IPS-18a (cell line): Measurements from ENCODE around the gene MTF1.
"Not testable (repeated sequence)": the region's sequence is repeated elsewhere in the genome, so short reads cannot be mapped to it uniquely, and the experiment has no call there.

Experiments
- H3K27ac ChIP-seq: one replicate; pipeline ENCODE4 v1.5.1; 2013; ENCODE audit warnings: low read length
- H3K27me3 ChIP-seq: one replicate; pipeline ENCODE4 v1.6.1; 2013; ENCODE audit warnings: mild to moderate bottlenecking, low read length; ENCODE audit not compliant: control insufficient read depth, insufficient read depth
- H3K36me3 ChIP-seq: one replicate; pipeline ENCODE4 v1.6.1; 2013; ENCODE audit warnings: low read depth, low read length; ENCODE audit not compliant: control insufficient read depth
- H3K4me1 ChIP-seq: one replicate; pipeline ENCODE4 v1.6.1; 2013; ENCODE audit warnings: low read depth, low read length; ENCODE audit not compliant: control insufficient read depth
- H3K4me3 ChIP-seq: one replicate; pipeline ENCODE4 v1.5.1; 2013; ENCODE audit warnings: low read length
- H3K9ac ChIP-seq: one replicate; pipeline ENCODE4 v1.6.1; 2013; ENCODE audit warnings: mild to moderate bottlenecking, low read length, moderate library complexity
- H3K9me3 ChIP-seq: one replicate; pipeline ENCODE4 v1.6.1; 2013; ENCODE audit warnings: low read depth, low read length; ENCODE audit not compliant: control insufficient read depth

MTF1 gene

GRCh38 chr1:37776946-37777516 lies 82.4 kb downstream of the MTF1 start:
- Histone ChIP-seq H3K4me1 (no peaks in the 10 kb centered on the region), H3K9ac (no peak overlapping the region), H3K27ac (no peak overlapping the region), H3K36me3 (no peaks in the 10 kb centered on the region), H3K4me3 (no peak overlapping the region), H3K9me3 (no peaks in the 10 kb centered on the region), H3K27me3 (peaks cover 5% of the 10 kb centered on the region)

- not testable (repeated sequence) for H3K27ac ChIP-seq, H3K4me3 ChIP-seq, H3K9ac ChIP-seq, H3K36me3 ChIP-seq, H3K4me1 ChIP-seq, H3K9me3 ChIP-seq
- peaks cover 46% of the 10 kb centered on the region for H3K27me3 ChIP-seq
These were observed 88.0 kb downstream of the MTF1 start for GRCh38 chr1:37771440-37771839.

GRCh38 chr1:37767488-37767887 lies 91.9 kb downstream of the MTF1 start:
- Histone ChIP-seq H3K27ac (no peak overlapping the region), H3K4me1 (peaks cover 9% of the 10 kb centered on the region), H3K36me3 (no peaks in the 10 kb centered on the region), H3K9ac (no peak overlapping the region), H3K4me3 (no peak overlapping the region), H3K27me3 (peaks cover 86% of the 10 kb centered on the region), H3K9me3 (no peaks in the 10 kb centered on the region)

- Histone ChIP-seq H3K27ac (no peak overlapping the region), H3K4me1 (peaks cover 9% of the 10 kb centered on the region), H3K27me3 (peaks cover 98% of the 10 kb centered on the region), H3K36me3 (no peaks in the 10 kb centered on the region), H3K9me3 (no peaks in the 10 kb centered on the region), H3K4me3 (peak overlapping the region; percentile 55), H3K9ac (no peak overlapping the region)
These were observed 93.3 kb downstream of the MTF1 start for GRCh38 chr1:37765916-37766664.

- Histone ChIP-seq H3K27me3 (peaks cover 98% of the 10 kb centered on the region), H3K4me3 (peak within 1 kb of the TSS; percentile 55), H3K9me3 (no peaks in the 10 kb centered on the region), H3K4me1 (peaks cover 9% of the 10 kb centered on the region), H3K9ac (no peak within 1 kb of the TSS), H3K27ac (no peak within 1 kb of the TSS), H3K36me3 (no peaks in the 10 kb centered on the region)
These were observed 94.4 kb downstream of the MTF1 start, which contains the start of gene EPHA10 for GRCh38 chr1:37764888-37765441. Gene EPHA10 (minus strand): TSS chr1:37765120. CDS start chr1:37765066, 54 bp downstream.

GRCh38 chr1:37764414-37764825 lies 95.0 kb downstream of the MTF1 start:
- peak overlapping the region; percentile 55 for H3K4me3 ChIP-seq
- peaks cover 99% of the 10 kb centered on the region for H3K27me3 ChIP-seq
- H3K9me3 ChIP-seq = no peaks in the 10 kb centered on the region
- H3K36me3 ChIP-seq = no peaks in the 10 kb centered on the region
- H3K9ac ChIP-seq = no peak overlapping the region
- H3K4me1 ChIP-seq = peaks cover 9% of the 10 kb centered on the region
- no peak overlapping the region for H3K27ac ChIP-seq

- no peak overlapping the region for H3K27ac ChIP-seq
- H3K9me3 ChIP-seq = no peaks in the 10 kb centered on the region
- no peak overlapping the region for H3K9ac ChIP-seq
- no peak overlapping the region for H3K4me3 ChIP-seq
- no peaks in the 10 kb centered on the region for H3K36me3 ChIP-seq
- peaks cover 9% of the 10 kb centered on the region for H3K4me1 ChIP-seq
- peaks cover 99% of the 10 kb centered on the region for H3K27me3 ChIP-seq
These were observed 95.5 kb downstream of the MTF1 start for GRCh38 chr1:37763791-37764413.

- Histone ChIP-seq H3K27ac (no peak overlapping the region), H3K4me1 (peaks cover 9% of the 10 kb centered on the region), H3K4me3 (no peak overlapping the region), H3K9ac (no peak overlapping the region), H3K9me3 (no peaks in the 10 kb centered on the region), H3K36me3 (no peaks in the 10 kb centered on the region), H3K27me3 (peaks cover 99% of the 10 kb centered on the region)
These were observed 96.9 kb downstream of the MTF1 start for GRCh38 chr1:37762516-37762915.

GRCh38 chr1:37761416-37762095 lies 97.8 kb downstream of the MTF1 start:
- Histone ChIP-seq H3K4me1 (peaks cover 9% of the 10 kb centered on the region), H3K9ac (no peak overlapping the region), H3K36me3 (no peaks in the 10 kb centered on the region), H3K4me3 (no peak overlapping the region), H3K9me3 (no peaks in the 10 kb centered on the region), H3K27me3 (peaks cover 99% of the 10 kb centered on the region), H3K27ac (no peak overlapping the region)
